HG03039 (cell line): ENCODE results near the gene SRGAP2B.
"Not testable (repeated sequence)": the region's sequence is repeated elsewhere in the genome, so short reads cannot be mapped to it uniquely, and the experiment has no call there.

Experiments used
- ATAC-seq: cut with Tn5 transposase; IDR thresholded peaks from one replicate; pipeline ENCODE4 v1.9.1; 2021; ENCODE audit warnings: mild to moderate bottlenecking, moderate library complexity; ENCODE audit not compliant: unreplicated experiment

Gene SRGAP2B

DNA sequence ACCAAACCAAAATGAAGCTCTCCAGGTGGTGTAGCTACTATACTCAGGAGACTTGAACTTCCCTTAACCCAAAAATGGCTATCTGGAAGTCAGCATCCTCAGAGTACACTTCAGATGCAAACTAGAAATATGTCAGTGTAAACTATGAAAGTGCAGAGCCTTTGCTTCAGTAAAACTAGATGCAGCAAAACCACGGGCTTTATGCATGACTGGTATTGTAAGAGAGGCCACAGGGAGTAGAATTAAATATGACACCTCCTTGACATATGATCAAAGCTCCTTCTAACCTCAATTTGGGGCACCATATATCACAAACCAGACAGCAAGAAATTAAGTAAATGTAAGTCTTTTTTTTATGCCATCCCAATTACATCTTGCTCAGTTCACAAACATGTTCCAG, 47.6 kb downstream of the SRGAP2B start:
- ATAC-seq, result not testable (repeated sequence)

DNA sequence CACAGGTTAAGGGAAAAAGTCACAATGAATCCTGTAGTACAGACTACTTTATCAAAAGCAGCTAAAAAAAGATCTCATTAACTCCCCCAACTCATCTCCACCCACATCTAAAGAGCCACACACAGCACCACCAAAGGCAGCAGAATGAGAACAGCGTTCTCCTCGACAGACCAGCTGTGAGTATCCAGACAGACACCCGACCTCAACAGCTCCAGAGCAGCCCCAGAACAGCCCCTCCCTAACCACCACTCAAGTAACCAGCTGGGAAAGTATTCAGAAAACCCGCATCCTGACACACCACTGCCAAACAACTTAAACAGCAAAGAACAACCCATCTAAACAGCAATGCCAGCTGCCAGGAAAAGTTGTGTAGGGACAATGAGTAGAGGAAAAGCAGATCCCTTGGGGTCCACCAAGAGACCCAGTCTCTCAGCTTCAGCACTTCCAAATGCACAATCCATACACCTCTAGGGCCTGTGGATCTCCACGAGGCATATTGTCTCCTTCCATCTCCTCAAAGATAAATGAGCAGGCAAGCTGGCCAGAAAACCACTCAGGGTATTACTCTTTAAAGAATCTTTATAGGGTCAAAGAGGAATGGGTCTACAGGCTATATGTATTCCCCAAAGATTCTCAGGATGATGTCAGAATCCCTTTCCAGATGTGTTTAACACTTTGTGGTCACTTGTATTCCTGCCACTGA, 49.4 kb downstream of the SRGAP2B start:
- not testable (repeated sequence) for ATAC-seq

DNA sequence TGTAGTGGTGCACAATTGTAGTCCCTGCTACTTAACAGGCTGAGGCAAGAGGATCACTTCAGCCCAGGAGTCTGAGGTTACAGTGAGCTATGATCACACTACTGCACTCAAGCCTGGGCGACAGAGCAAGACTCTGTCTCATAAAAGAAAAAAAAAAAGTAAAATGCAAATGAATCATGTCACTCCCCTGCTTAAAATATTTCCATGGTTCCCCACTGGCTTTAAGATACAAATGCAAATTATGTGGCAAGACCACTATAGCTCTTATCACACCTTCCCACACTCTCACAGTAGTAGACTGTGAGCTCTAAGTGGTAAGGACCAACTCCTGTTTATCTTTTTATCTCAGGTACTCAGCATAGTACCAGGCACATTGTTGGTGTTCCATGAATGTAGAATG, 53.6 kb downstream of the SRGAP2B start:
- not testable (repeated sequence) for ATAC-seq

DNA sequence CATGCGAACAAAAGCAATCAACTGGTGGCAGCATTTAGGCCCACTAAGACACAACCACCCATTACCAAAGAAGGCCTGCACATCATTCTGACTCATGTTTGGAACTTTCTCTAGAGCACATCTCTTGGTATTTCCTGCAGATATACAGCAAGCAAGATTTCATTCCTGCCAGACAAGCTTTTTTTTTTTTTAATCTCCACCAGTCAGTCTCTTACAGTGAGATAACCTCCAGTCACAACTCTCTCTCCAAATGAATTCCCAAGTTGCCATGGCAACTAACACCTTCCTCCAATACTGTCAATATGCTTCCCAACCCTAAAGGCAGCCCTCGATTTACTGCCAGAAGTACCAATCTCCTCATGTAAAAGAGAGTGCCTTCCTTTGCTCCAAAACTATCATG, 59.1 kb downstream of the SRGAP2B start:
- ATAC-seq, result not testable (repeated sequence)

DNA sequence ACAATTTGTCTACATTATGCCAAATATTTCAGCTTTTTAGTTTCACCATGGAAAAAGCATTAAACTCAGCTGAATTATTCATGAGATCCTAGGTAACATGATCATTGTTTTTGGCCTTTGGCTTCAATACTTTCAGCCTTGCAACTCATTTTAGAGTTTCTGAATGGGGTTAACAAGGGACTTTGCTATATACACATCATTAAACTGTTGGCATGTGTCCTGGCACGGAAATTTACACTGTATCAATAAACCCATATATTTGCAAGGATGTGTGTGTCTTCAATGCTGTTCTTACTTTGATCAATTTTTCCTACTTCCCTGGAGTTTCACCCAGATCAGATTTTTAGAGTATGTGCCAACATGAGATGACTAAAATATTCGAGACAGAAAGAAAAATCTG, 61.6 kb downstream of the SRGAP2B start:
- ATAC-seq, result not testable (repeated sequence)

DNA sequence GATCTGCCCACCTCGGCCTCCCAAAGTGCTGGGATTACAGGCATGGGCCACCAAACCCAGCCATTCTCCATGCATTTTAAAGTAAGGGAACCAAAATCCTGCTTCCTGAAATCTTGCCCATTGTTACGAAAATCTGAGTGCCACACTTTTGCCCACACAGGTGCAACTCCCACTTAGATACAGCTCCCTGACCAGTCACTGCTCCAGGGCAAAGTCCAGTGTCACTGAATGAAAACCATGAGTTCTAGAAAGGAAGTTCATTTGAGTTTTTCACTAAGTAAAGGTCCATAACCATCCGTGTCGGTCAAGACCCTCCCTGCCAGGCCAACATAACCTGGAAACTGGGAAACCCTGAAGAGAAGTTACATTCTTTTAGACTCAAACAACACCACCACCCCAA, 67.9 kb downstream of the SRGAP2B start:
- ATAC-seq, result not testable (repeated sequence)

DNA sequence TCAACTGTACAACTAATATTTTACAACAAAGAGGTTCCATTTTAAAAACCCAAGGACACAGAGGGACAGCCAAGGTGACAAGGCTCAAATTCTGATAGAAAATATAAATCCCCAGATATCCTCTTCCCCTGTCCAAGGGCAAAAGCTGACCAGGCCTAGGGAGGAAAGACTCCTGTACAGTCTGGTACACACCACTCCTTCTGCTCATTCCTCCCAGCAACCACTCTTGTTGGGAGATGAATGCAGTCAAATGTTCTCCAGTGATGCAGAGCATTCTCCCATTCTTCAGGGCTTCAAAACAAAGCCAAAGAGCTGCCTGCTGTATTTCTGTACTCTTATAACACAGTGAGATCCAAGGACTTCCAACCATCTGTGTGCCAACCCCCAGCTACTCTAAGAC, 69.8 kb downstream of the SRGAP2B start:
- not testable (repeated sequence) for ATAC-seq

DNA sequence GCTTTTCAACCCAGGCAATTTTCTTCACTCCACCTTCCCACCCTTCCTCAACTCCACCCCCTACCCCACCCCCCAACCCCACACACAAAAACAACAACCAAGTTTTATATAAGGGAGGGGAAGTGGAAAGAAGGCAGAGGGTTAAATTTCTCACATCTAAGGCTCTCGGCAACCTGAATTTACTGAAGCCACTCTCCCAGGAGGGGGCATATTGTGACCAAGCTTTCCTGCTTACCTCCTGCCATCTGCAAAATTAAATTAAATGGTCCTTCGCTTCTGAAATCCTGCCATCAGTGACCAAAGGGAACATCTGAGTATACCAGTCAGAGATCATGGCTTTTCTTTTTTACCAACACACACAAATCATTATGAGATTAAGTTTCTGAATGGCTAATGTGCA, 72.9 kb downstream of the SRGAP2B start:
- not testable (repeated sequence) for ATAC-seq

DNA sequence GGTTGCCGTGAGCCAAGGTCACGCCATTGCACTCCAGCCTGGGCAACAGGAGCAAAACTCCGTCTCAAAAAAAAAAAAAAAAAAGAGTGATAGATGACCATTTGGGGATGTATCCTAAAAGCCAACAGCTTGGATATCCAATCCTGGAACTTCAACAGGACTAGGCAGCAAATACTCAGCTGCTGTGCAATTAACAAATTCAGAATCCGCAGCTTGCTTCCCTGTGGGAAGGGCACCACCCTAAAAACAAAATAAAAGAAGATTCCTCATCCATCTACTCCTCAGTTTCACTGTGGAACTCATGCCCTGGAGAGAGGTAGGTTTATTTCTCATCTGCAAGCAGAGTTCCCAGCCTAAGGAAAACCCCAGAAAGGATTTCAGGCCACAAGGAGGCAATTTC, 73.4 kb downstream of the SRGAP2B start:
- ATAC-seq, result not testable (repeated sequence)

DNA sequence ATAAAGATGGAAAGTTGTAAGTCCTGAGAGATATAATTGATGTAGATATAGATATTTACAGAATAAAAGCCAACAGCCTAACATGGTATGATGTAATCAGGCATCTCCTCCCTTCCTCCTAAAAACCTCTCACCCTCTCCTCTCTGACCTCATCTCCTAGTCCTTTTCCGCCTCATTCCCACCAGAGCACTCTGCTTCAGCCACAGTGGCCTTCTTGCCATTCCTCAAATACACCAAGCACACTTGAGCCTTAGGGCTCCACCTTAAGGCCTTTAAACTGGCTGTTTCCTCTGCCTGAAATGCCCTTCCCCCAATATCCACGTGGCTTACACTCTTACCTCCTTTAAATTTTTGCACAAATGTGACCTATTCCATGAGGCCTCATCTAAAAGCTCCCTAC, 75.4 kb downstream of the SRGAP2B start:
- ATAC-seq, result not testable (repeated sequence)

DNA sequence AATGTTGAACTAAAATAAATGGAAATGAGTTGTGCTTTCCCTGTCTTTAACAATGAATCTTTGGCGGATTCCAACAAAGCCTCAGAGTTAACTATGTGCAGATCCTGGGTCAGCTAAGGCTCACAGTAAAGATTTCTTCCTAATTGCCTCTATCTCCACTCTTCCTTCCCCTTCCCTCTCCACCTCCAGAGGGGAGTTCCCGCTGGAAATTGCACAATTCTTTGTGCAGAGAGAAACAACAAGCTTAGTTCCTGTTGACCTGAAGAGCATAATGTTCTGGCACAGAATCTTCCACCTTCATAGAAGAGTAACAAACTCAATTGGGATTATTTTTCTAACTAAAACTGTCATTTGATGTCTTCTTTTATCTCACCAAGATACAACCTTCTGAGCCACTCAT, 77.4 kb downstream of the SRGAP2B start:
- not testable (repeated sequence) for ATAC-seq

DNA sequence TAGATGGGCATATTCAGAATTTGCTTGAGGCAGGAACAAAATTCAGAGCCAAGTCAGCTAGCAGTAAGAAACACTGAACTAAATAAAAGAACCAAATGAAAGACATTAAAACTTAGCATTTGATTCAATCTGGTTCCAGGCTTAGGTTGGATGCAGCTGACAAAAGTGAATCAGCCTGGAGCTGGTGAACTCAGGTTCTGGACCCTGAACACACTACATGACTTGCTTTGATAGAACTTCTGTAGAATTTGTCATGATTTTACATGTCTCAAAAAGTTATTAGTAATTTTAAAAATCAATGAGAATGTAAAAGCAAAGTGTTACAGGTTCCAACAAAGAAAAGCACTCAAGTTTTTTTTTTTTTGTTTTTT, 78.7 kb downstream of the SRGAP2B start:
- not testable (repeated sequence) for ATAC-seq

DNA sequence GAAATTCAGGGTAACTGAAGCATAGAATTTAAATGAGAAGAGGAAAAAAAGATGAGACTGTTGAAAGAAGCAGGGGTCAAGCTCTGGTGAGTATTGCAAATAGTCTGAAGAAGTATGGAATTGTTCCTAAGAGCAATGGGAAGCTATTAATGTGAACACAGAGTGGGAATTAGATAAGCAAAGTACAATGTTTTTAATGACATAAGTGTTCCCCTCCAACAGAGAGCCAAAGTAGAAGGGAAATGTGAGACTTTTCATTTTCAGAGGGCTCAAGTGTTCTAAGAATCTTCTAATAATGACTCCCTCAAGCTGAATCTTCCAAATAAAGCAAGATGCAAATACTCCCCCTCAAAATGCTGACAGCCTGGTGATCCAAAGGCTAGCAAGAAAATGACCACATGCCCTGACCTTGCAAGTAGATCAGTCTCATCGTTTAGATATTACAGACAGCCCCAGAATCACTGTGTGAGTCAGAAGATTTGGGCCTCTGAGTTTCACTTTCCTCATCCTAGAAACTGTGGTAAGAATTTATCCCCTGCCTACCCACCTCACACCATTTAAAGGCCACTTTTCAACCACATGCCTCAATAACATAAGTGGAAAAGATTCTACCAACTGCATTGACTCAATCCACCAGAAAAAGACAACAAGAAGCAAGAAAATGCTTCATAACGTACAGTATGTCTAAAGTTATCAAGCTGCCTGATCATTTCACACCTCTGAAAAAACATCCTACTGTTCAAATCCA, 79.2 kb downstream of the SRGAP2B start:
- peak; percentile 65 for ATAC-seq

DNA sequence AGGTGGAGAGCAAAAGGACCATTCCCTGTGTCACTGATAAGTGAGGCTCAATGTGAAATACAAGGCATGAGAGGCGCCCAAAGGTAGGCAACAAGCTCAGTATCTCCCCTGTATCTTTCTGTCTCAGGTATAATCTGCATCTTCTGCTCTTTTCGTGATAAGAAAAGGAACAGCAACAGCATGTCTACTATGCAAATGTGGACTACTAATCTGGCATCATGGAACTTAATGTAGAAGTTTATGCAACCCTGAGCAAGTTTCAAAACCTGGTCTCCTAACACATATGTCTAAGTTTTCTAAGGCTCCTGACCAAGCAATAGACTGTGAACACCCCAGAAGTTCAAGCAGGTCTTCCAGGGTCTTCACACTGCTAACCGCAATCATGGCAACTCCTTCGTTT, 81.8 kb downstream of the SRGAP2B start:
- ATAC-seq, result not testable (repeated sequence)

DNA sequence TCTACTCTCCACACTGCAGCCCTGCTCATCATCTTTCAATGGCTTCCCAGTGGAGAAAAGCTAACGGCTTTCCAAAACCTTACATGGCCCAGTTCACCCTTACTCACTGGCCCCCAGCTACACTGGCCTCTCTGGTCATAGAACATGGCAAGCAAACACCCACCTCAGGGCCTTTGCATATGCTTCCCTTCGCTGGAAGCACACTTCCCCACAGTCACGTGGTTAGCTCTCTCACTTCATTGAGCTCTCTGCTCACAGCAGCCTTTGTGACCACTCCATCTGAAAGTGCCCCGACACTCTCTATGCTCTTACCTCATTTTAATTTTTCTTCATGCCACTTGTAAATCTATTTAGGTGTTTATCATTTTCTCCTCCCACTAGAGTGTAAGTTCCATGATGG, 83.3 kb downstream of the SRGAP2B start:
- not testable (repeated sequence) for ATAC-seq

DNA sequence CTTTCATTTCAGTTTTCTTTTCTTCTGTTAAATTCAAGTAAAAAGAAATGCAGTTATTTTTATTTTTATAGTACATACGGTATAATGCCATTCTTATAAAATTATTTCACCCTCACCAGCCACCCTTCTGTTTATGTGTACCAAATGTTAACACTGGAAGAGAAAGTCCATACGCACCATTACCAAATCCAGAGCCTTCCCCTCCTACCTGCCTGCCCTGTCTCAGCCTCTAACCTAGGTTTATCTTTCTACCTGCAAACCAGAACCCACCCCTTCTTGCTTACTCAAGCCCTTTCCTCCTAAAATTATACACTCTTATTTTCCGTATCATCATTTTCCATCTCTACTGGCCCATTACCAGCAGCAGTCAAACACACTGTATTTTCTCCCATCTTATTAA, 84.5 kb downstream of the SRGAP2B start:
- not testable (repeated sequence) for ATAC-seq

DNA sequence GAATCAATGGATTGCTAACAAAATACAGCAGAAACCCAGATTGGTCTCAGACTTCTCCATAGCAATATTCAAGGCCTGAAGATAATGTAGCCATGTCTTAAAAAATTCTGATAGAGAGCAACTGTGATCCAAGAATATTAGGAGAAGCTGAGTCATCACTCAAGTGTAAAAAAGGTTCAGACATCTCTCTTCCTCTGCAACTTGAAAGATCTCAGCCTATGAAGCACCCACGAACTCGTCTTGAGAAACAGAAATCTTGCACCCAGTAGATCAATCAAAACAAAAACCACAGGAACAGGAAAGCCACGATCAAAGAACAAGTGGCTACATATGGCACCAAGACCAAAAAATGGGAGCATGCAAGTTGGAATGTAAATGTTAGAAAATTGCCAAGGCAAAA, 85.2 kb downstream of the SRGAP2B start:
- ATAC-seq, result not testable (repeated sequence)

DNA sequence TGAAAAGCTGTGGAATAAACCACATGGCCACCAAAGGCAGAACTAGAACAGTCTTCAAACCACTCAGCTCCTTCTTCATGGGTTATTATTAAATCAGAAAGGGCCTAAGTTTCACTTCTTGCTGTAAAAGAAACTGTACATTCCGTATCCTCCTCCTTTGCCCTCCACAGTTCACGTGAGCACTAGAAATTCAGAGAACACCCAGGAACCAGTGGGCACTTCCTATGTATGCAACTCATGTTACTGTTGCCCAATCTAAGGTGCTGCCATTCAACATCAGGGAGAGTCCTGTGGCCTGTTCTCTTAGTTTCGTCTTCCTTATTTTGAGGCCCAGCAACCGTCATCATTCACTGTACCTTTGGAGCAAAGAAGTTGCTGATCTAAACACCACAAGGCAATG, 86.7 kb downstream of the SRGAP2B start:
- peak; percentile 63 for ATAC-seq

DNA sequence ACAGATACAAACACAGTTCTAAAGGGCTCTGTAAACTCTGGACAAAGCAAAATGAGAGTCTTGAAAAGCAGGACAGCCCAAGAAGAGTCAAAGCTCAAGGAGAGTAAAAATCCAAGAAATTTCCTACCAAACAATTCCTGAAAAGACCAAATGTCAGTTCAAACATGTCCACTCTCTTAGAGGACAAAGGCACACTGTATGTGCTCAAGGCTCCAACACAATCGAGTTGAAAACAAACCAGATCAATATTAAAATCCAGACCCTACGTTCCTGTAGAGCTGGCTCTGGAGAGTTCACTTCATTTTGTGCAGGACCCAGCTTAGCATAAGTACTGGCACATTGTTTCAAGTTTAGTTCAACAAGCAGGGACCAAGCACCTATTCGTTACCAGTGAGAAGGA, 90.0 kb downstream of the SRGAP2B start:
- not testable (repeated sequence) for ATAC-seq

DNA sequence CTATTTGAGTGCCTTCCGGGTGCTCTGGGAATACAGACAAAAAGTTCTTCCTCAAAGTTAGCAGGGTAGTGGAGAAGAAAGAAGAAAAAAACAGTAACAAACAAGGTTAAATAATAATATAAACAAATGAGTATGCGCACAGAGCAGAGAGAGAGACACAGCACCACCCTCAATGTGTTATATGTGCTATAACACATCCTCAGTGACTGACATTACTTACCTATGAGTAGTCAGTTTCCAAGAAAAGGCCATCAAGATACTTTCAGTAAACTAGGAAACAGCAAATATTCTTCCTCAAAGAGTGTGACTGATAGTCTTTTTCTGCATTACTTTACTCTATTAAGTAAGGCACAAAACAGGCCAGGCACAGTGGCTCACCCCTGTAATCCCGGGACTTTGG, 93.7 kb downstream of the SRGAP2B start:
- not testable (repeated sequence) for ATAC-seq

DNA sequence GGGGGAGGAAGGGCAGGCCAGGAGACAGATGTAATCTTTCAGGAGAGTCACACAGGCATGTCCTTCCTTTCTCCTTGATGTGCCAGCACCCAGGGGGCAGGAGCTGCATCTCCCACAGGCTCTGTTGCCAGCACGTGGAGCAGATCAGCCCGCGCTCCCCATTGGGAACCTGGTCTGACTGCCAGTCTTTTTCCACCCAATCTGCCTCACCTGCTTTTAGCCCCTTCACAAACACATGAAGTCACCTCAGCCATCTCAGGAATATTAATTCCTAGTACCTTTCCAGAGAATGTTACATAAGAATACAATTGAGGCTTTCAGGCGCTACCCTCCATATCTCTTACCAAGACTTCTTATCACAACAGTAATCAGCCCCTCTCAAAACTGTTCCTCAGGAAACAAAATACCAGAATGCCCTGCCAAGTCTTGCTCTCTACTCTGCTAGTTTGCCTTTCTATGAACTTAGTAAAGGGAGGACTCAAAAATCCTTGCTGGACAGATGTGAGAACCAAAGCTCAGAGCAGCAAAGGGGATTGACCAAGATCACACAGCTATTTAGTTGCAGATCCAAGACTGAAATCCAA, 94.3 kb downstream of the SRGAP2B start:
- not testable (repeated sequence) for ATAC-seq
